Measurements from ENCODE around the gene NOL8. TPM values are rescaled to one million over a fixed set of nuclear protein-coding genes. Genes with fewer than 3 reads are reported as not detected.
A peak's percentile ranks its signal among the peaks of the same experiment; 100 is the strongest.

Gene NOL8
- polyA plus RNA-seq (2013, experiment 1 of 2; ENCODE audit: insufficient read length), result 19.6 TPM
- polyA plus RNA-seq (2013, experiment 2 of 2; ENCODE audit: insufficient read length), result 26.1 TPM

DNA sequence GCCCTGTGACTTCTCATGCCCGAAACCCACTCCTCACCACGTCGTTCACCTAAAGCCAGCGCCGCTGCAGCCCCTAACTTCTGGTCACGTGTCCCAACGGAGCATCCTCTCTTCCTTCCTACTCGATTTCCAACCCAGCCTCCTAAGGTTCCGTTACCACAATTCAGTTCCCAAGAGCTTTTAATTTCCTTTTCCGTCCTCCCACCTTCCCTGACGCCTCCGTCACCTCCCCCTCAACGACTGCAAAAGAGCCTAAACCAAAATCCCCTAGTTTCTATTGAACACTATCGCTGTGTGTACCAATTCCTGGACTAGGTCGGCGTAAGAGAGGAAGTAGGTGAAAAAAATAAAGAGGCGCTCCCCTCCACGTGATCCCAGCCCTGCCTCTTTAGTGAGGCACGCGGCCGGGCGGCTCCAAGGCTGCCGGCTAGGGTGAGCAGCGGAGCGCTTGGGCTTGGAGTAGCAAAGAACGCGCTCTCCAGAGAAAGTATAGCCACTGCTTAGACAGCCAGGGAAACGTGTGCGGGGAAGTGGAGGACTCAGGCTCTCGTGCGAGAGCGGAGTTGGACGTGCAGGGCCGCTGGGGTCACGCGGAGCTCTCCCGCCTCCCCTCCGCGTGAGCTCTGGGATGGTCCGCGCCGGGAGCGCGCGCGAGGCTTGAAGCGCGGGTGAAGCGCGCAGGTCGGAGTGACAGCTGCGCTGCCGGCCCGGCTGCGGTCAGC is at the start of gene NOL8, which contains the start of gene CENPP:
TSS of gene NOL8 (minus strand) at position 82 of the 722 bp plus-strand sequence. CDS start 1,189 bp downstream, outside the sequence.
TSS of gene CENPP (plus strand) at position 685 of the 722 bp plus-strand sequence.
- peak; percentile 89 for DNase-seq

DNA sequence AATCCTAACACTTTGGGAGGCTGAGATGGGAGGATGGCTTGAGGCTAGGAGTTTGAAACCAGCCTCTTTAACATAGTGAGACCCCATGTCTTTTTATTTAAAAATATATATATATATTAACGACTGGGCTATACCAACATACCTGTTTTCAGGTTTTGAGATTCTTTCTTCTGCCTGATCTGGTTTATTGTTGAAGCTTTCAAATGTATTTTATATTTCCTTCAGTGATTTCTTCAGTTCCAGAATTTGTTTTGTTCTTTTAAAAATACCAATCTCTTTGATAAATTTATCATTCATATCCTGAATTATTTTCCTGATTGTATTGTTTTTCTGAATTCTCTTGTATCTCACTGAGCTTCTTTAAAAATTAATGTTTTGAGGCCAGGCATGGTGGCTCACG is 48.0 kb upstream of the NOL8 start:
- no peak for DNase-seq

DNA sequence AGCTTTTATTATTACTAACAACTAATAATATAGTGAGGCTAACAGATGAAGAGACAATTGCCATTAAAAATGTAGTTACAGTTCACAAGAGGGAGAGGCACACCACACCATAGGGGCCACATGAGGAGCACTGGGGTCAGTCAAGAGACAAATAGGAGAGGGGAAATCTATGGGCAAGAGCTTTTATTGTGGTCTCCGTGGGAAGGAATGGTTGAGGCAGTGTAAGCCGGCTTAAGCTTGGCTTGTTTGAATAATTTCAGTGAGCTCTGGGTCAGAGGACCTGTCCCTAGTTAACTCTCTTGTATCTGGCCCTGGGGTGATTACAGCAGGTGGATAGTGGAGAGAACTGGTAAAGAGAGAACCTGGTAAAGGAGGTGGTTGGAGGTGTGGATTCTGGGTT is 43.9 kb upstream of the NOL8 start:
- DNase-seq, result no peak

DNA sequence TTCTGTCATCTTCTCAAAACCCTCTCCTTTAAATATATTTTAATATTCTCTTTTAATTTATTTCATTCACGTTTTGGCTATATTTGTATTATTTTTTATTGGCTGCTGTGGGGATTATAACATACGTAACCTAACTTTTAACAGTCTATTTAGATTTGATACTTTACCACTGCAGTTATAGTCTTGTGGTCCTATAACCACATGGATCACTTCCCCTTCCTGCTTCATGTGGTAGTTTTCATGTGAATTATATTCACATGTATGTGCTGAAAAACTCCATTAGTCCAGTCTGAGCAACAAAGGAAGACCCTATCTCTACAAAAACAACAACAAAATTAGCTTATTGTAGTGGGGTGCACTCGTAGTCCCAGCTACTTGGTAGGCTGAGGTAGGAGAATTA is 34.9 kb upstream of the NOL8 start:
- DNase-seq, result no peak

DNA sequence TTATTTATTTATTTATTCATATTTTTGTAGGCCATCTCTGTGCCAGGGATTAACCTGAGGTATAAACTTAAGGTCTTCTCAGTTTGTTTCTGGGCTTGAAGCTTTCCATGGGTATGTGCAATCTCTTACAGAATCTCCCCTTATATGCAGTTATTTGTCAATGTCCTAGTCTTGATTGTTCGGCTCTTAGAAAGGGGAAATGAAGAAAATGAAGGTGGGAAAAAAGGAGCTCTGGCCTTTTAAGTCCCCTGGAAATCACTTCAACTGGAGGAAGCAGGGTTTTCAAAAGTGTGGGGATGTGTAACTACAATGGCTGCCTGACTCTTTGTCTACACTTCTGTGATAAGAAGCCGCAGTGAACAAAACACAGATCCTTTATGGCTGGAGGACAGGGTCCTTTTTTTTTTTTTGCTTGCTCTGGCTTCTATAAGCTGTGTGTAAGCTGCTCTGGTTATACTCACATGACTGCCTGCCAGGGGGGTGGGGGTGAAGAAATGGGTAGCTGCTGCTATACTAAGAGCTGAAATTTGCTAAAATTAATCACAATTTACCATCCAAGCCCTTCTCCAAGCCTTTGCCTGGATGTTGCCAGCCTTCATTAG is 34.3 kb upstream of the NOL8 start:
- DNase-seq, result no peak

DNA sequence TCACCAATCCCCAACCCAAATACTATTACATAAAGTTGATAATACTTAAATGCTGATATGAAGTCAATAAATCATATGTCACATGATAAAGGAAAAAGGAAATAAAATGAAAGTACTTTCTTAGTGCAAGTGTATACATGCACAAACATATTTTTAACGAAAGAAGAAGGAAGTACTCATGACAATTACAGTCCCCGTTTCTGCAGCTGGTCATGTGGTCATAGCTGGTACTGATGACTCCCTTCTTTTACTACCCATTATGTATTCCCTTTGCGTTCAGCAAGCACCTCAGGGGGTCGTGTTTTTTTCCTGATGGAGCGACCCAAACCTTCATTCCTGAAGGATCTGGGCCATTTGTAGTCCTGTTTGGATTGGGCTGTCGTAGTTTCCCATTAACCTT is 27.9 kb upstream of the NOL8 start:
- DNase-seq, result no peak

DNA sequence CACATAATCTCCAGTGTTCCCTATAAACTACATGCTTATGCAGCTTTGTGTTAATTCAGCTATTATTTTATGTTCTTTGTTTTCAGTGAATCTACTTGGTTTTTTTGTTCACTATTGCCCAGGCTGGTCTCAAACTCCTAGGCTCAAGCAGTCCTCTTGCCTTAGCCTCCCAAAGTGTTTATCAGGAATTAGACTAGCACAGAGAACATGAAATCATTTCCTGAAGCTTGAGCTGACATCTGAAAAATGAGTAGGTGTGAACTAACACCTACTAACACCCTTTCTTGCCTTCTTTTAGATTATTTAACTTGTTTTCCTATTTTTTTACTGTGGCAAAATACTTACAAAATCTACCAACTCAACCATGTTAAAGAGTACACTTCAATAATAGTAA is 25.6 kb upstream of the NOL8 start:
- no peak for DNase-seq

DNA sequence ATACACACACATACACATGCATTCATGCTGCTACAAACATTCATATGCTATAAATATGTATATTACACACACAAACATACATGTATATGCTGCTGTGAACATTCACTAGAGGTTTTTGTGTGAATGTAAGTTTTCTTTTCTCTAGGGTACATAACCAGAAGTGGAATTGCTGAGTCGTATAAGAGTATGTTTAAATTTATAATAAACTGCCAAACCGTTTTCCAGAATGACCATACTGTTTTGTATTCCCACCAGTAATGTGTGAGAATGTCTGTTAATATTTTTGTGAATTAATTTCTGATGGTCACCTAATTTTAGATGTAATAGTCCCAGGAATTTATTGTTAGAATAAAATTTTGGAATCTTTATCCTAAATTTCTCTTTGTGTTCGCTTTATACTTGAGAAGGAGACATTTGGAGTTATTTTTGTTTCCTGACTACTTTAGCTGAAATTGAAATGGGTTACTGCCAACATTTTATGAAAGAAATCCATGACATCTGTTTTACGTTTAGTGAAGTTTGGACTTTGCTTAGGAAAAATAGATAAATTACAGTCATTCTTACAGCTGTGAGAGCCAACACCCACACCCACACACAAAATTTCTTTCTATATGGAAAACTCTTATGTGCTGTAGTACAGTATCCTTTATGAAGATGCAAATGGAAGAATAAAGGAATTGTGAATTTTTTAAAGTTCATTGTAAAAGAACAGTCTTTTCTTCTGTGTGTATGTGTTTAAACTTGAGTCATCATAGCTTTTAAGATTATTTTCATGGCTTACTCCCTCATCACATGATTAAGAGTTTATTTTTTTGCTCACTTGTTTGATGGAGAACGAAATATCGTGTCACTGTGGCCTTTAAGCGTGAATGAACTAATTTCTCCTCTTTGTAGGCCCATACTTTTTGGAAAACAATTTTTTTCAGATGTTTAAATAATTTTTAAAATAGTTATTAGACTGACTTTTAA is 24.9 kb upstream of the NOL8 start:
- peak; percentile 76 for DNase-seq

DNA sequence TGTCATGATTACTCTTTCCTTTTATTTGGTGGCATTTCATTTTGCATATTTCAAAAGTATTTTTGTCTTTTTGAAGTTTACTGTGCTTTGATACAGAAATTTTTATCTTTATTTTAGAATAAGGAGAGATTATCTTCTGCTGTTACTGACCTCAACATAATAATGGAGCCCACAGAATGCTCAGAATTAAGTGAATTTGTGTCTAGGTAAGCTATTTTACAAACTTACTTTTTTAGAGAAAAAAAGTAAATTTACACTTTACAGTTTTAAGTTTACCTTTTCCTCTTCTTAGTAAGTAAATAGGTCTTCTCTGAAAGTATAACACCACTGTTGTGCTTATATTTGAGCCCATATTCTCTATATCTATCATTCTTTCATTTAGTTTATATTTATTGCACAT is 20.4 kb upstream of the NOL8 start:
- no peak for DNase-seq

DNA sequence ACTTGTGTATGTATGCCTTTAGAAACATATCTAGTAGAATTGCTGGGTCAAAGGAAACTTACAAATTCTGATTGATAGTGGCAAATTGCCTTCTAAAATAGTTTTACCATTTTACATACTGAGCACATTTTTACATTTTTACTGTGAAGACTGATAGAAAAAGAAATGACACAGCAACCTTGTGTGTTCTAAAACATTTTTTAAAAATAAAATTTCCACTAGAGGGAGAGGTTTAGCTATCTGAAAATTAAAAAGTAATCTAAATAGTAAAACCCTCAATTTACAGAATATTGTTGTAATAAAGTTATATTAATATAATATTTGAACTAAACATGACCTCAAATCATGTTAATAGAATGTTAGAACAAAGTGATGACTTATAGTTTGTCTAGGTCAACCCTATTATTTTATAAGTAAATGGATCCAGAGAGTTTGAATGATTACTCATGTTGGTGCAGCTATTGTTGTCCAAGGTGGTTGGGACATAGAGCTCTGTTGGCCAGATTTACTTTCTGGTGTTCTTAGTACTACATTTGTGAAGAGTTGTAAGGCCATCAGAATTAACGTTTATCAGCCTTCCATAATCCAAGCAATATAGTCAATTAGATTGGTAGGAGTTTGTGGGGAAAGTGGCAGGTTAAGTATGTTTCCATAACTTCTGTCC is 17.8 kb upstream of the NOL8 start:
- peak; percentile 14 for DNase-seq

DNA sequence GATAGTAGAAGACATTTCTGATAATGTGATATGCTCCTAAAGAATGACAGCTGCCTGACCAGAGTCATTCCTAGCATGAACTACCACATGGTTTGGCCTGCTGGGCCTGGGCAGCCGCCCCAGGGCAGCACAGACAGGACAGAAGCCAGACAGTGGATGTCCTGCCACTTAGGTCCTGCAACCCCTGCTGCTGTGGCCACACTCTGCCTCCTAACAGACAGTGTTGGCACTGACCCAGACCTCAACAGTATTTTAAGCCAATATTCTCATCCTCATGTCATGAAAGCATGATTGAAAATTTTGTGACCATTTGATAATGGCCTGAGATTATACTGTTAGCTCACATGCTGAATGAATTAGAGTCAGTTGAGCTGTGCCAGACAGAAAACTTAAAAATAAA is 16.4 kb upstream of the NOL8 start:
- DNase-seq, result no peak

DNA sequence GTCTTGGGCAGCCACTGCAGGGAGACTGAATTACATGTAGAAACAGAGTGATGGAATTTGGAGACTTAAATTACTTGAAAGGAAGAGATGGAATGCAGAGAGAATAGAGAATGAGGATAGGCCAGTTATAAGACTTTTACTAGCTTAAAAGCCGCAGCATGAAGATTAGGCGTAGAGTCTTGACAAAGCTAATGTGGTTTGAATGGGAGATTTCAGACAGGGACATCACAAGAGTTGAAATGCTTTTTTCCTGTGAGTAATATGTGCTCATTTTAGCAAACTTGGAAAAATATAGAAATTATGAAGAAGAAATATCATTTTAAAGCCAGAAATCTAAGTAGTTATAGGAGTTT is 8.1 kb upstream of the NOL8 start:
- DNase-seq, result no peak

DNA sequence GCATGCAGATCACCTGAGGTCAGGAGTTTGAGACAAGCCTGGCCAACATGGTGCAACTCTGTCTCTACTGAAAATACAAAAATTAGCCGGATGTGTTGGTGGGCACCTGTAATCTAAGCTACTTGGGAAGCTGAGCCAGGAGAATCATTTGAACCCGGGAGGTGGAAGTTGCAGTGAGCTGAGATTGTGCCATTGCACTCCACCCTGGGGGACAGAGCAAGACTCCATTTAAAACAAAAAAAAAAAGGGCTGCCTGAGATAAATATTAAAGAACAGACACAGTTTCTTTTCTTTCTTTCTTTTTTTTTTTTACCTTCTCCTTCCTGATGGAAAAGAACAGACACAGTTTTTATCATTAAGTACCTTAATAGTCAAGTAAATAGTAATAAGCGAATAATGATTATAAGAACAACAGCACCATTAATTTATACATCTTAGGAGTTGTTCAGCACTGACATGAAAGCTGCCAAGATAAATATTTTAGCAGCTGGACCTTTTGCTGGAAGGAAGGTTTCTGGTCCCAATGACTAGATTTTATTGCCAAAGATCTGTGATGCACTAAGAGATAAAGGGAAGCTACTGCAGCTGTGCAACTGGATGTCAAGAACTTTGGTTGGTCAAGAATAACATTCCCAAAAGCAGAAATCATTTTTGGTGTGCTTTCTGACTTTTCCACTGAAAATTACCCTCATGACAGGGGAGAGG is 7.6 kb upstream of the NOL8 start:
- no peak for DNase-seq

DNA sequence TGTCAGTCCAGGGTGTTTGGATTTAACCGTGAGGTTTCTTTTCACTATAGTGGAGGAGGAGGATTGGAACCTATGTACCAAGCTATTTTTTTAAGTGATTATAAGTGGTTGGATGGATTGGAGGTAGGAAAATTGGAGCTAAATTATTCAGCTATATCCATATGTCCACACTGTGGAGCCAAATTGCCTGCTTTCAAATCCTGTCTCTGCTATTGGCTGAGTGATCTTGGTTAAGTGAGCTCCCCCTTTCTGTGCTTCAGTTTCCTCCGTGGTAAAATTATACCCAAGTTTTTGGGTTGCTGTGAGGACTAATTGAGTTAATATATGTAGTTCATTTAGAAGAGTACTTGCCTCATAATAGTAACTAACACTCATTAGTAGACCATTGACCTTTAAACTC is 3.1 kb upstream of the NOL8 start:
- peak; percentile 60 for DNase-seq

DNA sequence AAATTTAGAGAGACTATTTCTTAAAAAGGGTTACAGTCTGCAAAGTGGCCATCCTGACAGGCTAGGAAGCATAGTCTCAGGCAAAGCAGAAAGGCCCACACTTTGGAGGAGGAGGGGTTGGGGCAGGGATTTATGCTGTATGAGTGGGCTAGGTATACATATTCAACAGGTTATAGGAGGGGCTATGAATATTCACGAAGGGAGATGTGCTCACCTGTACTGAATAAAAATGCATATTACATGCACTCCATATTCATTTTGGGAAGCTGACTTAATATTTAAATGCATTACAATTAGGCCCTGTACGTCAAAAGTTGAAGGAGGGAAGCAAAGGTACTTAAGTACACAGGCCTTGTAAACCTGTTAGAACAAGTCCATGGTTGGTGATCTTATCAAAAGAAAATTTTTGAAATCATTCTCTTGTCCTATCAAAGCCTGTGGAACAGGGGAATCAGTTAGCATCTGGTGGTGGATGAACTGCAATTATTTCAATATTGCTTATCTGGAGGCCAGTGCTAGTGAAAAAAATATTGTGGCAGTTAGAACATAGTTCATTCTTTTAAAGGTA is 2.2 kb upstream of the NOL8 start:
- no peak for DNase-seq

DNA sequence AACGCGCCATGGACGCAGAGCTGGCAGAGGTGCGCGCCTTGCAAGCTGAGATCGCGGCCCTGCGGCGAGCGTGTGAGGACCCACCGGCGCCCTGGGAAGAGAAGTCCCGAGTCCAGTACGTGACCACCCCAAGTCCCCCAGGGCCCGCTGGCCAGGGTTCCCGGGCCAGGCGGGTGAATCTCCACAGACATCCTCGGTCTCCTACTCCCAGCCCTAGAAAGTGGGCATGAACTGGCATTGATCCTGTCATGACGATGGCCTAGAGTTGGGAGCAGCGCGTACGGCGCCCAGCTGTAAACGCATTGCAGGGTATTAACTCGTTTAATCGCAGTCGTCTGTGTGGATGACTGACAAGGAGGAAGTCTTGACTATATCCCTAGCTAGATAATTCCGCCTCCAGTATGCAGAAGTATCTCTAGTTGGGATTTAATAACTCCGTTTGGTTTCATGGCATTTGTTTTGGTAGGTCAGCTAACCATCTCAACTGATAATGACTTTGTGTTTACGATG is 896 bp upstream of the NOL8 start:
- no peak for DNase-seq

DNA sequence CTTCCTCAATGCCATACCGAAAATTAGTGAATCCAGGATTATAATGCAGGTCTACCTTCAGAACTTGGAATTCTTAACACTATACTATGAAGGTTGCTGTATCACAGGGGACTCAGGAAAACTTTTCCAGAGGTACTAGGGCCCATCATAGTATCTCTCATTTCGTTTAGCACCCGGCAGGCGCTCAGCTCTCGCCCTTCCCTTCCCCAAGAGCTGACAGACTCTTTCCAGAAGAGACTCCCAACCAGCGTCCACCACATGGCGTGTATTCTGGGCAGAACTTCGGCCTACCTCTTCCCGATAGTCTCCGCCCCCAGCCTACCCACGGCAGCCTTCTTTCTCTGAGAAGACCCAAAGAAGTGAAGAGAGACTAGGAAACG is 271 bp downstream of the NOL8 start:
- DNase-seq, result no peak

DNA sequence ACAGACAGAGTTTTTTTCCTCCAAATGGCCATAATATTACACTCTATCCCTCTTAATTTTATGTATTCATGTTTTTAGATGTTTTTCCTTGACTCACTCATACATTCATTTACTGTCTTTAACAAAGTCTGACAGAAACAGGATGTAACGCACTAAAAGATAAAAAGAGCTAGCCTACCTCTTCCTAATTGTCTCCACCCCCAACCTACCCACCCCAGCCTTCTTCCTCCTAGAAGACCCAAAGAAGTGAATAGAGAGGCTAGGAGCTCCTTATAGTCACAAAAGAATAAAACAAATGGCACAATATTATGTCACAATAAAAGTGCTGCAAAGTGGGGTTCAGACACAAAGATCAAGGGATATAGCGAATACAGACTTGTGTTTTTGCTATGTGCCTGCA is 719 bp downstream of the NOL8 start:
- no peak for DNase-seq

DNA sequence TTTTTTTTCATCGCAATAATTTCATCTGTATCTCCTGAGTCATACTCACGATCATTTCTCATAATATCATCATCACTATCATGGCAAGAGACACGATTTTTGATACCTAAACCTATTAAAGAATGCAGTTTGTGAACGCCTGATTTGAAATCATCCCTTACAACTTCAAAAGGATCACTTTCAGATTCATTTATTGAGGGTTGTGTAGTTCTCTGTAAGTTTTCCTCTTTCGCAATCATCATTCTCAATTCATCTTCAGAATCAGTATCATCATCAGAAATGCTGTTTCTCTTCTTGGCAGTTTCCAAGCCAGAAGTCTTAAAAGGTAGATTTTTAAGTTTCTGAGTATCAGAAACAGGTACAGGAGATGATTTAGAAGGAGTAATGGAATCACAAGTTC is 9.7 kb downstream of the NOL8 start:
- no peak for DNase-seq

DNA sequence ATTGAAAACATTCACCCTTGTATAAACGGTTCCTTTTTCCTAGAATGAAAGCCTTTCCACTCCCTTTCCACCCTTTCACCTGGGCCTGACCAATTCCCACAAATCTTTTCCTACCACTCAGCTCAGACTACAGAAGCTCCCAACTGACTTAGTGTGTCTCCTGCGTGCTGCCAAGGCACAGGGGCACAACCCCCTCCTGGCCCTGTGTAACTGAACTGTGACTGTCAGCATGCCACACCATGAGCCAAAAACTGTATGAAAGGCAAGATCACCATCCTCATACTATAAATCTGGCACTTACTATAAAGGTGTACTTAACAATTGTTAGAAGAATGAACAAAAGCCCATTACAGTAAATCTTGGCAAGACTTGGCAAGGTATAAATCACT is 11.5 kb downstream of the NOL8 start:
- DNase-seq, result no peak

DNA sequence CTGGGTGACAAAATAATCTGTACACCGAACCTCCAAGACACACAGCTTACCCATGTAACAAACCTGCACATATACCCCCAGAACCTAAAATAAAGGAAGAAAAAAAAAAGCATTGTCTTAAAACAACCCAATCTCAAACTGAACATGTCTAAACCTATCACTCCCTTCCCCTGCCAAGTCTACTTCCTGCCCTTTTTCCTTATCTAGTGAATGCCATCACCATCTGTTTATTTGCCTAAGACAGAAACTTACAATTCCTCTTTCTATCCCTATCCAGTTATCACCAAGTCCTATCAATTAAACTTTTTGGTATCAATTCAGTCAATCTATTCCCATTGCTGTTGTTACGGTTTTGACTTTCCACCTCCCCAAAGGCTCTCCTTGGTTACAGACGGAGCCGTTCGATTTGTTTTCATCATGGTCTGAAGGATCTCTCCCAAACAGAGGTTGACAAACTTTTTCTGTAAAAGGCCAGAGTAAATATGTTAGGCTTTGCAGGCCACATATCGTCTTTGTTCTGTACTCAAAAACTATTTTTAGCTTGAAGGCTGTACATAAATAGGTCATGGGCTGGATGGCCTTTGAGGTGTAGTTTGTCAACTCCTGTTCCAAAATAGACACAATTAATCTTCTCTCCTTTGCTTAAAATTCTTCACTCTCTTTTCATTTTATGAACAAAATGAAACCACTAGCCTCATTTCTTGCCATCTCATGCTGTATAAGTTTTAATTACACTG is 12.1 kb downstream of the NOL8 start:
- no peak for DNase-seq
